GM23248 (cell line): Measurements from ENCODE around the gene ZNG1A. TPM values are rescaled to one million over a fixed set of nuclear protein-coding genes. Genes with fewer than 3 reads are reported as not detected.
"Not testable (repeated sequence)": the region's sequence is repeated elsewhere in the genome, so short reads cannot be mapped to it uniquely, and the experiment has no call there.

Experiments used
- DNase-seq: peaks from one replicate; pipeline ENCODE4 v3.0.0-alpha.2; 2015
- H2AFZ ChIP-seq: fragments of 200-600 bp; sonication (generic); 2 replicates; pipeline ENCODE4 v1.6.1; 2016; ENCODE audit warnings: antibody characterized with exemption
- H3F3A ChIP-seq: fragments of 200-600 bp; sonication (generic); 2 replicates; pipeline ENCODE4 v1.6.1; 2016; ENCODE audit warnings: mild to moderate bottlenecking, antibody characterized with exemption, mixed run types; ENCODE audit not compliant: insufficient read depth
- H3K27ac ChIP-seq: fragments of 200-600 bp; sonication (generic); 2 replicates; pipeline ENCODE4 v1.5.1; 2016; ENCODE audit warnings: mild to moderate bottlenecking
- H3K27me3 ChIP-seq: fragments of 200-600 bp; sonication (generic); replicated peaks from 2 replicates; pipeline ENCODE4 v1.6.1; 2016; ENCODE audit warnings: mild to moderate bottlenecking; ENCODE audit not compliant: insufficient read depth
- H3K36me3 ChIP-seq: fragments of 200-600 bp; sonication (generic); 2 replicates; pipeline ENCODE4 v1.6.1; 2016; ENCODE audit warnings: low read depth, mild to moderate bottlenecking
- H3K4me1 ChIP-seq: fragments of 200-600 bp; sonication (generic); 2 replicates; pipeline ENCODE4 v1.6.1; 2016; ENCODE audit warnings: mild to moderate bottlenecking; ENCODE audit not compliant: insufficient read depth
- H3K4me2 ChIP-seq: fragments of 200-600 bp; sonication (generic); one replicate; pipeline ENCODE4 v1.6.1; 2016; ENCODE audit warnings: mild to moderate bottlenecking; ENCODE audit not compliant: unreplicated experiment
- H3K4me3 ChIP-seq: fragments of 200-600 bp; sonication (generic); 2 replicates; pipeline ENCODE4 v1.5.1; 2016; ENCODE audit warnings: mild to moderate bottlenecking
- H3K79me2 ChIP-seq: fragments of 200-600 bp; sonication (generic); 2 replicates; pipeline ENCODE4 v1.6.1; 2016; ENCODE audit warnings: mild to moderate bottlenecking; ENCODE audit not compliant: insufficient read depth
- H3K9ac ChIP-seq: fragments of 200-600 bp; sonication (generic); 2 replicates; pipeline ENCODE4 v1.6.1; 2016; ENCODE audit warnings: mild to moderate bottlenecking
- H3K9me2 ChIP-seq: fragments of 200-600 bp; sonication (generic); 2 replicates; pipeline ENCODE4 v1.6.1; 2016; ENCODE audit warnings: mixed run types, mild to moderate bottlenecking, moderate library complexity; ENCODE audit not compliant: insufficient read depth
- H3K9me3 ChIP-seq: fragments of 200-600 bp; sonication (generic); one replicate; pipeline ENCODE4 v1.6.1; 2017; ENCODE audit warnings: low read depth
- H4K20me1 ChIP-seq: fragments of 200-600 bp; sonication (generic); 2 replicates; pipeline ENCODE4 v1.6.0; 2016; ENCODE audit not compliant: insufficient read depth
- EZH2 ChIP-seq: fragments of 200-600 bp; sonication (generic); IDR thresholded peaks from 2 replicates; pipeline ENCODE4 v1.6.1; 2018; ENCODE audit warnings: antibody characterized with exemption, mild to moderate bottlenecking; ENCODE audit not compliant: insufficient read depth, poor library complexity, severe bottlenecking
- EZH2phosphoT487 ChIP-seq: fragments of 200-600 bp; sonication (generic); IDR thresholded peaks from 2 replicates; pipeline ENCODE4 v1.6.1; 2018; ENCODE audit warnings: antibody characterized with exemption, moderate library complexity, mild to moderate bottlenecking, low read depth; ENCODE audit not compliant: insufficient read depth
- WGBS, 2 experiments: methylation state at CpG; one replicate each; pipeline ENCODE4 v1.1.6; 2015 to 2017; ENCODE audit warnings: low lambda C conversion rate in 2 of 2, low coverage in 1 of 2; ENCODE audit errors: missing lambda C conversion rate in 2 of 2; 5-methylcytosine and 5-hydroxymethylcytosine counted together
- in situ Hi-C: fragments of 300-500 bp; cut with MboI; formaldehyde crosslinking; loops from 2 replicates; pipeline ENCODE4 v1.15.0; 2020
- polyA plus RNA-seq: library from polyadenylated mRNA; unstranded; fragments of >200 nt; fragmentation: Nextera tagmentation; extraction: Ambion mirVana; gene quantifications from 2 replicates; pipeline ENCODE4 v1.2.1, GENCODE V29; 2016
- total RNA-seq: library from RNA; depleted of rRNA; stranded (reverse); fragments of >200 nt; shearing (Covaris generic); gene quantifications from 2 replicates; pipeline ENCODE4 v1.2.3, GENCODE V29; 2014

ZNG1A gene
- total and polyA plus RNA-seq, 2 experiments from 2014 or later: 34.4 to 79.8 TPM

DNA sequence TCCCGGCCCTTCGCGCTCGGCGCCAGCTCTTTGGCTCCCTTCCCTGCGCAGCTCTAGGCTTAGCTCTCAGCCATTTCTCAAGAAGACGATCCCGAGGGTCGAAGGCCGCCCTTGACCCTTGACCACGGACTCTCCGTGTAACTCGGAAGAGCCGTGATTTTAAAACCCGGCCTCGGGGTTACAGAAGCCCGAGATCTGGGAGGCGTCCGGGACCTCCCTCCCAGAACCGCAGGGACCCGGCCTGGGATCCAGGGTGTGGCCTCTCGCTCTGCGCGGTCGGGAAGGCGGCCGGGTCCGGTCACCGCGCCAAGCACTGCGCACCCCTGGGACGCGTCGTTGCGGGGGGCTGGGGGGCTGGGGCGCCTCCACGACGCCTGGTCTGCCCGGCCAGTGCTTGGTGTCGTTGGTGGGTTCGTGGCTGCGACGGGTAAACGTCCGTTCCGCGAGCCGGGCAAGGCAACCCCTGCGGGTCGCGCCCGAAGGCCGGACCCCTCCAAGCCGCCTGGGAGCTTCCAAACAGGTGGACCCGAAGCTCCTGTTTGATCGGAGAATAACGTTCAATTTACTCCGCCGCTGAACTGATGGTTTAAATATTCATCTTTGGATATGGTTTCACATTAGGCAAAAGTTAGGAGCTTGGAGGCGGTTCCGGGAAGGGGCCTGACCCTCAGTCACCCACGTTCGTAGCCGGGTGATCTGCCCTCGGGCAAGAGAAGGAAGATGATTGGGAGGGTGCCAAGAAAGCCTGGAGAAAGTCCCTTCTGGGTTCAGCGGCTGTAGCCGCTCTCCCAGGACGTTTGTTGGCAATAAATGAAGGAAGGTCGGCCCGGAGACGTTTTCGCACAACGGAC is 64.4 kb downstream of the ZNG1A start:
- H3K9me2 ChIP-seq, H3K36me3 ChIP-seq, H3K79me2 ChIP-seq, H3K27ac ChIP-seq, H3F3A ChIP-seq, H4K20me1 ChIP-seq, H3K9ac ChIP-seq, H3K9me3 ChIP-seq, H3K4me1 ChIP-seq, in situ Hi-C loops: not testable (repeated sequence)
- DNase-seq: peak; percentile 17
- Histone ChIP-seq H3K4me2 (peak overlapping the region; percentile 64), H2AFZ (0 out of 2 replicates have a peak overlapping the region, but pooled peaks have one; percentile 33), H3K27me3 (peaks cover 56% of the 10 kb centered on the region), H3K4me3 (peak overlapping the region; percentile 58)
- TF ChIP-seq EZH2 (peak; percentile 89), EZH2phosphoT487 (peak; percentile 79)
- WGBS, 2 experiments: 4 to 7% methylated on average over 64 to 70 of the region's 73 CpGs

DNA sequence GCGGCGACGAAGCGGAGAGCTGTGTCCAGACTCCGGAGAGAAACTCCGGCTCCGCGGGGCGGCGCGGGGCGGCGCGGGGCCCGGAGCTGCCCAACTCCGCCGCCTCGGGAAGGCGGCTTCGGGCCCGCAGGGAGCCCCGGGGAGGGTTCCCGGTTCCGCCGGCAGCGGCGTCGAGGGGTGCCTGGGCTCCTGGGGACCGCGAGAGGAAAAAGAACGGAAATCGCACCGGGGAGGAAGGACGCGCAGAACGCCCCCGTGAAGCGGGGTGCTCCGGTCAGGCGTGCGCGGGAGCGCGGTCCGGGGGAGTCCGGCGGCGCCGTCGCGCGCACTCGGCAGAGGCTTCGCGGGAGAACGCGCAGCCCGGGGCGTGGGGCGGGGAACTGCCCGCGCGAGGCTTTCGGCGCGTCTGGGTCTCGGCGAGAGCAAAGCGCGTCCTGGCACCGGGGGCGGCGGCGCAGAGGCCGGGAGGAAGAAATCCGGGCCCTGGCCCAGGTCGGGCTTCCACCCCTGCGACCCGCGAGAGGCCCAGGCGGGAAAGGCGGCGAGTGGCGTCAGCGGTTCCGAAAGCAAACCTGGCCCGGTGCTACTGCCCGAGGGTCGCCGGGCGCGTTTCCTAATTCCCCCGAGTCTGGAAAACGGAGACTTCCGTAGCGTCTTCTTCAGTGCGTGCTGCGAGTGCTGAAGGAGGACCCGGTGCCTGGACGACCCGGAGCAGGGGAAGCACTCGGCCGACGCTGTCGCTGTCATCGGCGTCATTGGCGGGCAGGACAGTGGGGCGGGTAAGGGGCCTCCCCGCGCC is 65.2 kb downstream of the ZNG1A start:
- Histone ChIP-seq H3K4me2 (peak overlapping the region; percentile 64), H3K4me3 (peak overlapping the region; percentile 58), H2AFZ (peak overlapping the region; percentile 33; the same call in 1 of the 2 replicates), H3K27me3 (peaks cover 56% of the 10 kb centered on the region)
- H3K9ac ChIP-seq, H3K27ac ChIP-seq, H3K9me3 ChIP-seq, H3K79me2 ChIP-seq, in situ Hi-C loops, H3K4me1 ChIP-seq, H4K20me1 ChIP-seq, H3K9me2 ChIP-seq, H3K36me3 ChIP-seq, H3F3A ChIP-seq: not testable (repeated sequence)
- 2 to 3% methylated on average over 88 to 97 of the region's 111 CpGs for WGBS, 2 experiments
- TF ChIP-seq EZH2: peak; percentile 84
- peak; percentile 43 for DNase-seq

DNA sequence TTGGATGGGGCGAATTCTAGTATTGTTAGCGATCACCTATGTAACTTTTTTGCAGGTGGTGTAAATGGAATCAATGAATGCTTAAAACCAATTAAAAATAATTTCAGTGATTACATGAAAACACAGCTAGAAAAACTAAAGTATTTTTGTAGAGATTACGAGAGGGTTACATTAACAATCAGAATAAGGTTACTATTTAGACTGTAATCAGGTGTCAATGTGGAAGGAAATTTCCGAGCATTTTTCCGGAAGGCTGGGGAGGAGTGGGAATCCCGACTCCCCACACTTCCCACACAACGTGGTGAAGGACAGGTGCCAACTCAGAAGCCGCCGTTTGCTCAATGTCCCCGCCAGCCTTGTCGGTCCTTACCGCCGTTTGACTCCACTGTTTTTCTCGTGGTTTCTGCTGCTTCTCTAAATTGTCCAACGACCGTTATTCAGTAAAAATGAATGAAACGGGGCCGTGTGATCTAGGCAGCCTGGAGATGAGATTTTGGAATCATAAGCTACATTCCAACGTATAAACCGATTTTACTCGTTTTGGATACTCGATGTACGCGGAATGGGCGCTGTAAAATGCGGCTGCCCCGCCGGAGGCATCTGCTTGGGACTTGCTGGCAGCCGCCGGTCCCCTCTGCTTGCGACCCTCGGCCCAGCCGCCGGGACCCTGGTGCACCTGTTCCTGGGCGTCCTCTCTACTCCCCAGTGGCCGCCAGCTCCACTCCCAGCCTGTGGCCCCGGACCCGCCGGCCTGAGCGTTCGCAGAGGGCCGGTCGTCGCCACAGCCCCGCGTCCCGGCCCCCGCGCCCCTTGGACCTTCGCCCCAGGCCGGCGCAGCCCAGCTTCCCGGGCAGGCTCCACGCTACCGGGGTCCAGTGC is 66.0 kb downstream of the ZNG1A start:
- not testable (repeated sequence) for H2AFZ ChIP-seq

DNA sequence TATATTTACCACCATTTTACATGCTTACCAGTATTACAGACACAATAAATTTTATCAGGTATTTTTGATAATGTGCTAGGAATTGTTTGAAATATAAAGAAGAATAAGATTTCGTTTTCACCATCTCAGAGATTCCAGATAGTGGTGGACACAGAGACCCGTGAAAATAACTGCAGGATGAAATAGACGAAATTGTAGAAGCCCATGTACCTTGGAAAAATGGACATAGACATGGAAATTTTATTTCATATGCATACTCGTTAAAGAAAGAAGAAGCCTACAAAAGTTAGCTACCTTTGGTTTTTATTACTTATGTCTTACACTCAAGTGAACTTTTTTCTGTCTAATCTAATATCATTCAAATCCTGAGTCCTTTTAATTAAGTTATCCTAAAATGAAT is 68.2 kb downstream of the ZNG1A start:
- H3K79me2 ChIP-seq, DNase-seq, H3K36me3 ChIP-seq, H3K9me3 ChIP-seq, H3F3A ChIP-seq, H4K20me1 ChIP-seq, H3K4me3 ChIP-seq, H3K9me2 ChIP-seq, in situ Hi-C loops, H2AFZ ChIP-seq, H3K4me1 ChIP-seq, H3K27ac ChIP-seq, H3K9ac ChIP-seq, H3K4me2 ChIP-seq: not testable (repeated sequence)
- peaks cover 45% of the 10 kb centered on the region for H3K27me3 ChIP-seq
- WGBS, 2 experiments: 14 to 22% methylated on average over 4 of the region's 4 CpGs

More for the DNA sequence above, 66.0 kb downstream of the ZNG1A start:
- H4K20me1 ChIP-seq, H3K4me1 ChIP-seq, H3K27ac ChIP-seq, H3K9me3 ChIP-seq, H3K4me3 ChIP-seq, H3K79me2 ChIP-seq, H3K4me2 ChIP-seq, H3K36me3 ChIP-seq, H3K9me2 ChIP-seq, in situ Hi-C loops, H3K9ac ChIP-seq, DNase-seq, H3F3A ChIP-seq: not testable (repeated sequence)
- 24 to 27% methylated on average over 29 to 34 of the region's 55 CpGs for WGBS, 2 experiments
- H3K27me3 ChIP-seq: peaks cover 56% of the 10 kb centered on the region

DNA sequence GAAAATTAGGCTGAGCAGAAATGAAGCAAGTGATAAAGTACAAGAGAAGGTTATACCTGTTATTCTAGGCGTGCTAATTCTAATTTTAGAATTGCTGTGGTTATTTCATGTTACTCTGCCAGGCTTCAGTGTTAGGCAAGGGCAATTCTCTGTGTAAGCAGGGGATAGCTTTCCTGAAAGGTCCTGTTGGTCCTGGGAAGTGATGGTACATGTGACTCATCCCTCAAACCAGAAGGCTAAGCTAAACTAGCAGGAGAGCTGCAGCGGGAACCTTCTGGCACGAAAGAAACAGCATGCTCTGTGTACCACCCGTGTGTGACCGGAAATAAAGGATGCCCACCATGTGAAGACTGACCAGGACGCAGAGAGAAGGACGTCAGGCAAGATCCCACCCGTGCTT is 69.3 kb downstream of the ZNG1A start:
- H3K36me3 ChIP-seq, H3F3A ChIP-seq, H3K9me2 ChIP-seq, H3K4me2 ChIP-seq, H3K27ac ChIP-seq, H3K4me3 ChIP-seq, H3K9ac ChIP-seq, in situ Hi-C loops, H2AFZ ChIP-seq, H3K4me1 ChIP-seq, H3K9me3 ChIP-seq, H4K20me1 ChIP-seq, H3K79me2 ChIP-seq: not testable (repeated sequence)
- peaks cover 37% of the 10 kb centered on the region for H3K27me3 ChIP-seq
- DNase-seq: peak; percentile 14
- WGBS, 2 experiments: 13 to 24% methylated on average over 8 of the region's 8 CpGs

DNA sequence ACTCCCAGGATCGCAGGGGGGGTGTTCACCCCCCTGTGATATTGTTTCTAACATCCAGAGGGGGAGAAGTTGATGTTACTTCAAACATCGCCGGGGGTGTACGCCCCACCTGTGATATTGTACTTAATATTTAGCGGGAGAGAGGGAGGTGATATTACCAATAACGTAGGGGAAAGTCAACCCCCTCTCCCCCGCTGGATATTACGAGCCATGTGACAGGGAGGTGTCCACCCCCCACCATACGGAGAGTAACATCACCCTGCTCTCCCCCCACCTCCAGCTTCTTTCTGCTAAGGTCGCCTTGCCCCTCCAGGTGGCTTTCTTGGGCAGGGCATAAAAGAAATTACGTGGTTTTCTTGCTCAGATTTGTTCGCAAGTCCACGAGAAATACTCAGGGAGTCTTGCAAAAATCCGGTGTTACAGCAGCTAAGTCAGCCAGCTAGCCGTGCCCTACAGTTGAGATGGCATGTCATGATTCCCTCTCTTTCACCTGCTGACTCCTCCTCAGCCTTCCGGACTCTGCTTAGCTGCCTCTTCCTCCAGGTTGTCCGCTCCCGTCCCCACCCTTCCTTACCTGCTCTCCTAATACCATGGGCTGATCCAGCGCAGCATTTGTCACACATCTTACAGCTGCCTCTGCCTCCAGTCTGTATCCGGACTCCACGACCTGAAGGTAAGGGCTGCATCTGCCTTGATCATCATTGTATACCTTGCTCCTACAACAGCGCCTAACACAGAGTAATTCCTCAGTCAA is 69.9 kb downstream of the ZNG1A start:
- DNase-seq, H3K4me2 ChIP-seq, H2AFZ ChIP-seq, H3K36me3 ChIP-seq, in situ Hi-C loops, H3K4me3 ChIP-seq, H3K9ac ChIP-seq, H3K79me2 ChIP-seq, H3K9me3 ChIP-seq, H3K4me1 ChIP-seq, H3K27ac ChIP-seq, H3F3A ChIP-seq, H4K20me1 ChIP-seq, H3K9me2 ChIP-seq: not testable (repeated sequence)
- 26% methylated on average over 20 to 22 of the region's 22 CpGs for WGBS, 2 experiments
- H3K27me3 ChIP-seq: peaks cover 33% of the 10 kb centered on the region
